ENCODE measurements around the gene YTHDF2.
"Not testable (repeated sequence)": the region's sequence is repeated elsewhere in the genome, so short reads cannot be mapped to it uniquely, and the experiment has no call there.

YTHDF2 gene

GRCh38 chr1:28759257-28759656 is 22.5 kb downstream of the YTHDF2 start:
- DNase-seq (ENCODE audit: low read depth in 2 of 2) = no peak

GRCh38 chr1:28761189-28761588 is 24.4 kb downstream of the YTHDF2 start:
- no peak for DNase-seq (ENCODE audit: low read depth in 2 of 2)

GRCh38 chr1:28766532-28767183 is 29.9 kb downstream of the YTHDF2 start:
- no peak for DNase-seq (ENCODE audit: low read depth in 2 of 2)

- DNase-seq (ENCODE audit: low read depth in 2 of 2) = no peak
These were observed 33.9 kb downstream of the YTHDF2 start for GRCh38 chr1:28770601-28771165.

DNA sequence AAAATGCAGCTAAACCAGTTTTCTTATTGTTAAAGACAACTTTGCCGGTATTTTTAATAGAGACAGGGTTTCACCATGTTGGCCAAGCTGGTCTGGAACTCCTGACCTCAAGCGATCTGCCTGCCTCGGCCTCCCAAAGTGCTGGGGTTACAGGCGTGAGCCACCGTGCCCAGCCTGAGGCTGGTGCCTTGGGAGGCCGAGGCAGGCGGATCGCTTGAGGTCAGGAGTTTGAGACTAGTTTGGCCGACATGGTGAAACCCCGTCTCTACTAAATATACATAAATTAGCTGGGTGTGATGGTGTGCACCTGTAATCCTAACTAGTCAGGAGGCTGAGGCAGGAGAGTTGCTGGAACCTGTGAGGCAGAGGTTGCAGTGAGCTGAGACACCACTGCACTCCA is 35.2 kb downstream of the YTHDF2 start:
- not testable (repeated sequence) for DNase-seq (ENCODE audit: low read depth in 2 of 2)

GRCh38 chr1:28773105-28773504 is 36.4 kb downstream of the YTHDF2 start:
- DNase-seq (ENCODE audit: low read depth in 2 of 2) = no peak

DNA sequence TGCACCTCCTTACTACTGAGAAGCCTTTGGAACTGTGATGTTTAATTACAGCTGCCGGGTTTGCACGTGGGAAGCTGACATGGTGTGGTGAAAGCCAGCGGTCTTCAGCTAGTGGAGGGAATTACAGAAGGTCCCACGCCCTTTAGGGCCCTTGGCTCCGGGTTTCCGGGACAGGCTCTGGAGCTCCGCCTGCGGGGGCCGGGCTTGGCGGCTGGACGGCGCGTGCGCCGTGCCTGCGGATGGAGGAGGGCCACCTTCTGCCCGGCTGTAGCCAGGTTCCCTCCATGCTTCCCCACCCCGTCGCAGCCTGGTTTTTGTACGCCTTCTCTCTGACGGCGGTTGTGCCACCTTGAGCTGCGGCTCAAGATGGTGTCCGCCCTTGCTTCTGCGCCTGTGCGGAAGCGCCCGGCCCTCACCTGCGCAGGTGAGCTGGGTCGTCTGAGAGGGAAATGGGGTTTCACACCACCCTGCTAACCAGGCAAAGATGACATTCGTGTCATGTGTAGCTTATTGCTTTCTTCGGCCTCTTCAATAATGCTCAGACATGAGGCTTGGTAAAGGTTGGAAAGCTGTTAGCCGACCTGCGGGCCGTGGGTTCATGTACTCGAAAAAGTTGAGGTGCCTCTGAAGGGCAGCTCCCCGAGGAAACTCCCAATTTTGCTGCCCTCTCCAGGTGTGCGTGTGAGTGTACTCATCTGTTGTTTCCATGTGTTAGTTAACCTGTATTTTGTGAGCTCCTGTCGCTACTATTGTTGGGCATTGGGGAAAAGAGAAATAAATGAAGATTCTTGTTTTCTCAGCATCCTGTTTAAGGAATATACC is 38.6 kb downstream of the YTHDF2 start:
- peak; percentile 25 to 26 for DNase-seq (ENCODE audit: low read depth in 2 of 2)

DNA sequence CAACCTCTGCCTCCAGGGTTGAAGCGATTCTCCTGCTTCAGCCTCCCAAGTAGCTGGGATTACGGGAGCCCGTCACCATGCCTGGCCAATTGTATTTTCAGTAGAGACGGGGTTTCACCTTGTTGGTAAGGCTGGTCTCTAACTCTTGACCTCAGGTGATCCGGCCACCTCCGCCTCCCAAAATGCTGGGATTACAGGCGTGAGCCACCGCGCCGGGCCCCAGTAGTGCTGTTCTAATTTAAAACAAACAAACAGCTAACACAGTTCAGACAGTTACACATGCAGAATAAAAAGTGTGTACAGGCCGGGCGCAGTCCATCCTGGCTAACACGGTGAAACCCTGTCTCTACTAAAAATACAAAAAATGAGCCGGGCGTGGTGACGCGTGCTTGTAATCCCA is 39.6 kb downstream of the YTHDF2 start:
- DNase-seq (ENCODE audit: low read depth in 2 of 2) = no peak

DNA sequence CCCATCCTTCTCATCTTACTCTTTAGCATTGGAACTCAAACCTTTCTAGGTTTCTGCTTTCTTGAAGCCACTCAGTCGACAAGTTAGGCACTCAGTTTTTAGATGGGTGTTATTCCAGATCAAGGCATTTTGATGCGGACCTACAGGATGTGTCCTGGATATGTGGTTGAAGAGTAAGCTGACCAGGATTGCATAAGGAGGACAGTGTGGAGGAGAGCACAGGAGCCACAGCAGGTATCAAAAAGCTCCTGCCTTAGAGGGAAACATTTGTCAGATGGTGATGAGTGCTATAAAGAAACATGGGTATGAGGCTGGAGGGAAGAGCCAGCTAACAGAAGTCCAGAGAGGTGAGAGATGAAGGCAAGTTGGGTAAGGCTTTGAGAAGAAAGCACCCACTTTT is 41.3 kb downstream of the YTHDF2 start:
- no peak for DNase-seq (ENCODE audit: low read depth in 2 of 2)

GRCh38 chr1:28779751-28780408 is 43.1 kb downstream of the YTHDF2 start:
- DNase-seq (ENCODE audit: low read depth in 2 of 2) = no peak

DNA sequence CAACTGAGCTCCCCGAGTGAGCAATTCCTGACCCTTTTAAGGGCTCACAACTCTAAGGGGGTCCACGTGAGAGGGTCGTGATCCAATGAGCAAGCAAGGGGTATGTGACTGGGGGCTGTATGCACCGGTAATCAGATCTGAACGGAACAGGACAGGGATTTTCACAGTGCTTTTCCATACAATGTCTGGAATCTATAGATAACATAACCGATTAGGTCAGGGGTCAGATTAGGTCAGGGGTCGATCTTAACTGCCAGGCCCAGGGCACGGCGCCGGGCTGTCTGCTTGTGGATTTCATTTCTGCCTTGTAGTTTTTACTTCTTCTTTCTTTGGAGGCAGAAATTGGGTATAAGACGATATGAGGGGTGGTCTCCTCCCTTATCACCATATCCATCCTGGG is 44.6 kb downstream of the YTHDF2 start:
- DNase-seq (ENCODE audit: low read depth in 2 of 2) = no peak

DNA sequence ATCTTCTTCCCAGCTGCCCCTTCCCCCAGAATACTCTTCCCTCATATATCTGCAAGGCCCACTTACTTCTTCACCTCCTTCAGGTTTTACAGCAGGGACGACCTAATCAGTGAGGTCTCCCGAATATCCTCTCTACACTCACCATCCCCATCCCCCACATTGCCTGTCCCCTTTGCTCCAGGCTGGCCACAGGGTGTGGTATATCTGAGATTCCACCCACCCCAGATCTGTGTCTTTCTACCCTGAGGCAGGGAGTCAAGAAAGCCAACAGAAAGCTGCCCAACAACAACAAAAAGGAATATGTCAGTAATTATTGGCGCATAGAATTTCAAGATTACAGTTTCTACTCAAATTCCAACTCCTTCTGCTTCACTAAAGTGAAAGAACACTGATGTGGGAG is 45.3 kb downstream of the YTHDF2 start:
- DNase-seq (ENCODE audit: low read depth in 2 of 2) = no peak

DNA sequence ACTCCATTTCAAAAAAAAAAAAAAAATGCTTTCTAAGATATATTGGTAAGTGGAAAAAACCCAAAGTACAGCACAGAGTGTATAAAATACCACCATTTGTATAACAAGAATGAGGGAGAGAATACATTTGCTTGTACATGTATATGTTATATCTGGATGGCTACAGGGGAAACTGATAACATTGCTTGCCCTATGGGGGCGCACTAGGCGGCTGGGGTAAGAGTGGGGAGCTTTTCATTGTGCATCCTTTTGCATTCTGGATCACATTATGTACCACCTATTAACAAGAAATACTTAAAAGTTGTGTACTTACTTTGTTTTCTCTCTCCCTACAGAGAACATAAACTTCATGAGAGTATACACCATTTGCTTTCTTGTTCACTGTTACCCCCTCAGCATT is 46.6 kb downstream of the YTHDF2 start:
- DNase-seq (ENCODE audit: low read depth in 2 of 2) = no peak

GRCh38 chr1:28789412-28789811 is 52.7 kb downstream of the YTHDF2 start:
- no peak for DNase-seq (ENCODE audit: low read depth in 2 of 2)

GRCh38 chr1:28789816-28790215 is 53.1 kb downstream of the YTHDF2 start:
- no peak for DNase-seq (ENCODE audit: low read depth in 2 of 2)

DNA sequence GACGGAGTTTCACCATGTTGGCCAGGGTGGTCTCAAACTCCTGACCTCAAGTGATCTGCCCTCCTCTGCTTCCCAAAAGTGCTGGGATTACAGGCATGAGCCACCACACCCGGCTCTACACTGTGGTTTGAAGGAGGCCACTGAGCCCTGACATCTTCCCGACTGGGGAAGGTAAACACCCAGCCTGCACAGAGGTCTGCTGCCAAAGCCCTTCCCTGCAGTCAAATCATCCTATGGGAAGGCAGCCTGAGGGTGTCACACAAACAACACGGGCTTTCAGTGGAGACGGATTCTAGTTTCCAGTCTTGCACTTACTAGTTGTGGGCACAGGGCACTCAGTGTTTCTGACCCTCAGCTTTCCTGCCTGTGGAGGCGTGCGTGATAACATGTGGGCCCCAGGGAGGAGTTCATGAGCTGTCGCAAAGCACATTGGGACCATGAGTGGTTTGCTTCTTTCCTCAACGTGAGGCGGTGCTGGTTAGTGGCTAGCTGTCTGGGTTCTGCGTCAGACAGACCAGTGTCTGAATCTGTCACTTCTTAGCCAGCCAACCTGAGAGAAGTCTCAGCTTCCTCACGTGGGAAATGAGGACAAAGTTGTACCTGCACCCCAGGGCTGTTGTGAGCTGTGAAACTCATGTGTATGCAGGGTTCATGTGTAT is 53.8 kb downstream of the YTHDF2 start:
- DNase-seq (ENCODE audit: low read depth in 2 of 2) = no peak

- DNase-seq (ENCODE audit: low read depth in 2 of 2) = not testable (repeated sequence)
These were observed 55.2 kb downstream of the YTHDF2 start for GRCh38 chr1:28791929-28792328.

- DNase-seq (ENCODE audit: low read depth in 2 of 2) = no peak
These were observed 55.9 kb downstream of the YTHDF2 start for GRCh38 chr1:28792644-28793121.

DNA sequence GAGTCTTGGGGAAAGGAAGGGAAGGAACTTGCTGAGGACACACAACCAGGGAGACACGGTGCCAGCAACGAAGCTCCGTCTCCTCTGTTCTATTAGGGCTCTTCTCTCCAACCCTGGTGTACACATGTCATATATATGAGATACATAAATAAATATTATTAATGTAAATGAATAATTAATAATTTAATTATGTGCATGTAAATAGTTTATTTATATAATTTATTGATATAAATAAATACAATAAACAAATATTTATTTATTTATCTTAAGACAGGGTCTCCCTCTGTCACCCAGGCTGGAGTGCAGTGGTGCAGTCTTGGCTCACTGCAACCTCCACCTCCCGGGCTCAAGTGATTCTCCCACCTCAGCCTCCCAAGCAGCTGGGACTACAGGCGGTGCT is 57.8 kb downstream of the YTHDF2 start:
- DNase-seq (ENCODE audit: low read depth in 2 of 2) = not testable (repeated sequence)

GRCh38 chr1:28796352-28797211 is 59.8 kb downstream of the YTHDF2 start:
- DNase-seq (ENCODE audit: low read depth in 2 of 2) = no peak

DNA sequence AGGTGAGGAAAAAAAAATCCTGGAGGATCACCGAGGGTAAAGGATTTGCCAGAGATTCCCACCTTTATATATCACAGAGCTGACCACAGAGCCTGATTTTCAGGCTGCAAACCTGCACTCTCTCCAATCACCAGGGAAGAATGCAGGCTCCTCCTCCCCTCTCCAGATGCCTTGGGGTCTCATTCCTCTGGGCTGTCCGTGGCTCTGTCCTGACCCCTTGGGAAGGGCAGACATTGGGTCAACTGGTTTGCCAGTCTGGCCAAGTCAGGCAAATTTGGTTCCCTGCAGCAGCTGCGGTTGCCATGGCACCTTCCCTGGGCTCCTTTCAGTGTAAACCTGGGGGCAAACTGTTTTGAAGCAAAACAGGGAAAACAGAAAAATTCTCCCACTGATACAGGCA is 63.6 kb downstream of the YTHDF2 start:
- DNase-seq (ENCODE audit: low read depth in 2 of 2) = no peak
